GM19467 (cell line): ENCODE data around the gene TMEM109.

Experiments used
- ATAC-seq: cut with Tn5 transposase; IDR thresholded peaks from one replicate; pipeline ENCODE4 v1.9.1; 2021; ENCODE audit warnings: mild to moderate bottlenecking, moderate library complexity; ENCODE audit not compliant: unreplicated experiment

TMEM109 gene

GRCh38 chr11:60913793-60914632, at the start of gene TMEM109:
Gene TMEM109 (plus strand): TSS chr11:60914158. CDS start chr11:60919694, 5,536 bp downstream.
- ATAC-seq = peak; percentile 35

GRCh38 chr11:60864856-60865513, 49.0 kb upstream of the TMEM109 start:
- ATAC-seq = no peak

GRCh38 chr11:60866911-60867870, 46.8 kb upstream of the TMEM109 start, which contains the start of gene ZP1:
Gene ZP1 (plus strand): TSS chr11:60867542. CDS start chr11:60867562, 20 bp downstream.
- no peak for ATAC-seq

- no peak for ATAC-seq
Observed at GRCh38 chr11:60867871-60868681, 45.9 kb upstream of the TMEM109 start.

- ATAC-seq = no peak
Observed at GRCh38 chr11:60868682-60869450, 45.1 kb upstream of the TMEM109 start.

- no peak for ATAC-seq
Observed at GRCh38 chr11:60869451-60869825, 44.5 kb upstream of the TMEM109 start.

GRCh38 chr11:60870276-60870675, 43.7 kb upstream of the TMEM109 start:
- ATAC-seq = no peak

- ATAC-seq = no peak
Observed at GRCh38 chr11:60870733-60871377, 43.1 kb upstream of the TMEM109 start.

GRCh38 chr11:60871378-60872061, 42.4 kb upstream of the TMEM109 start:
- no peak for ATAC-seq

- ATAC-seq = no peak
Observed at GRCh38 chr11:60872124-60872960, 41.6 kb upstream of the TMEM109 start.

- ATAC-seq = no peak
Observed at GRCh38 chr11:60872961-60873524, 40.9 kb upstream of the TMEM109 start.

- no peak for ATAC-seq
Observed at GRCh38 chr11:60873533-60873932, 40.4 kb upstream of the TMEM109 start.

- no peak for ATAC-seq
Observed at GRCh38 chr11:60874421-60875365, 39.3 kb upstream of the TMEM109 start.

GRCh38 chr11:60875366-60876167, 38.4 kb upstream of the TMEM109 start:
- no peak for ATAC-seq

GRCh38 chr11:60876168-60876485, 37.8 kb upstream of the TMEM109 start:
- ATAC-seq = no peak
